Measurements from ENCODE around the gene USH2A. TPM values are rescaled to one million over a fixed set of nuclear protein-coding genes. Genes with fewer than 3 reads are reported as not detected.
"Not testable (repeated sequence)": the region's sequence is repeated elsewhere in the genome, so short reads cannot be mapped to it uniquely, and the experiment has no call there.

USH2A gene
- total RNA-seq, 1 experiment from 2014 or later: not detected

- H3K4me1 ChIP-seq (ENCODE audit: insufficient read depth, low read length, poor library complexity, severe bottlenecking): no peaks in the 10 kb centered on the region
- TF ChIP-seq CTCF (conservative IDR thresholded peaks at IDR 0.05; ENCODE audit: low read depth, low read length) (no peak), EZH2 (IDR thresholded peaks at IDR 0.05; ENCODE audit: borderline replicate concordance, low read depth, low read length, poor library complexity, severe bottlenecking) (no peak)
- ChIA-PET POLR2A (ENCODE audit: low non-redundant PET) (no interaction called here), CTCF (no interaction called here)
- no peak for DNase-seq (ENCODE audit: low spot score)
- BruUV-seq (replicated peaks): no TSS peak
- H3K4me3 ChIP-seq (ENCODE audit: low read depth, low read length, poor library complexity, severe bottlenecking): no peak overlapping the region
- no peak overlapping the region for H3K27ac ChIP-seq (ENCODE audit: low read depth, low read length, poor library complexity, severe bottlenecking)
- no peaks in the 10 kb centered on the region for H3K36me3 ChIP-seq (ENCODE audit: insufficient read depth, low read length, poor library complexity, severe bottlenecking)
- H3K9me3 ChIP-seq (ENCODE audit: low read depth, low read length, poor library complexity, severe bottlenecking): no peaks in the 10 kb centered on the region
- H3K27me3 ChIP-seq (replicated peaks; ENCODE audit: insufficient read depth, low read depth, low read length, poor library complexity): no peaks in the 10 kb centered on the region
- intact Hi-C loops (cut with micrococcal nuclease; ENCODE audit: unreplicated experiment): no loop called here
Observed at GRCh38 chr1:216153130-216153529, 270.1 kb downstream of the USH2A start.

- CTCF ChIA-PET; POLR2A ChIA-PET (ENCODE audit: low non-redundant PET); H3K9me3 ChIP-seq (ENCODE audit: low read depth, low read length, poor library complexity, severe bottlenecking); H3K27me3 ChIP-seq (replicated peaks; ENCODE audit: insufficient read depth, low read depth, low read length, poor library complexity); H3K36me3 ChIP-seq (ENCODE audit: insufficient read depth, low read length, poor library complexity, severe bottlenecking); intact Hi-C loops (cut with micrococcal nuclease; ENCODE audit: unreplicated experiment); H3K27ac ChIP-seq (ENCODE audit: low read depth, low read length, poor library complexity, severe bottlenecking); DNase-seq (ENCODE audit: low spot score); H3K4me3 ChIP-seq (ENCODE audit: low read depth, low read length, poor library complexity, severe bottlenecking); BruUV-seq (replicated peaks): not testable (repeated sequence)
- H3K4me1 ChIP-seq (ENCODE audit: insufficient read depth, low read length, poor library complexity, severe bottlenecking): peaks cover 20% of the 10 kb centered on the region
Observed at GRCh38 chr1:216145451-216146018, 277.7 kb downstream of the USH2A start.

- ChIA-PET CTCF (no interaction called here), POLR2A (ENCODE audit: low non-redundant PET) (no interaction called here)
- intact Hi-C loops (cut with micrococcal nuclease; ENCODE audit: unreplicated experiment): no loop called here
- DNase-seq (ENCODE audit: low spot score): no peak
- Histone ChIP-seq H3K4me1 (ENCODE audit: insufficient read depth, low read length, poor library complexity, severe bottlenecking) (peaks cover 27% of the 10 kb centered on the region), H3K27ac (ENCODE audit: low read depth, low read length, poor library complexity, severe bottlenecking) (no peak overlapping the region), H3K4me3 (ENCODE audit: low read depth, low read length, poor library complexity, severe bottlenecking) (no peak overlapping the region), H3K9me3 (ENCODE audit: low read depth, low read length, poor library complexity, severe bottlenecking) (no peaks in the 10 kb centered on the region), H3K27me3 (replicated peaks; ENCODE audit: insufficient read depth, low read depth, low read length, poor library complexity) (no peaks in the 10 kb centered on the region), H3K36me3 (ENCODE audit: insufficient read depth, low read length, poor library complexity, severe bottlenecking) (no peaks in the 10 kb centered on the region)
- TF ChIP-seq EZH2 (IDR thresholded peaks at IDR 0.05; ENCODE audit: borderline replicate concordance, low read depth, low read length, poor library complexity, severe bottlenecking) (no peak), CTCF (conservative IDR thresholded peaks at IDR 0.05; ENCODE audit: low read depth, low read length) (no peak)
- no TSS peak for BruUV-seq (replicated peaks)
Observed at GRCh38 chr1:216144661-216145450, 278.4 kb downstream of the USH2A start.

GRCh38 chr1:216142921-216143320 is 280.3 kb downstream of the USH2A start:
- Histone ChIP-seq H3K4me3 (ENCODE audit: low read depth, low read length, poor library complexity, severe bottlenecking) (no peak overlapping the region), H3K27ac (ENCODE audit: low read depth, low read length, poor library complexity, severe bottlenecking) (no peak overlapping the region), H3K9me3 (ENCODE audit: low read depth, low read length, poor library complexity, severe bottlenecking) (no peaks in the 10 kb centered on the region), H3K4me1 (ENCODE audit: insufficient read depth, low read length, poor library complexity, severe bottlenecking) (peaks cover 46% of the 10 kb centered on the region), H3K36me3 (ENCODE audit: insufficient read depth, low read length, poor library complexity, severe bottlenecking) (no peaks in the 10 kb centered on the region), H3K27me3 (replicated peaks; ENCODE audit: insufficient read depth, low read depth, low read length, poor library complexity) (no peaks in the 10 kb centered on the region)
- CTCF ChIA-PET: no interaction called here
- TF ChIP-seq CTCF (conservative IDR thresholded peaks at IDR 0.05; ENCODE audit: low read depth, low read length): no peak
- no peak for TF ChIP-seq EZH2 (IDR thresholded peaks at IDR 0.05; ENCODE audit: borderline replicate concordance, low read depth, low read length, poor library complexity, severe bottlenecking)
- intact Hi-C loops (cut with micrococcal nuclease; ENCODE audit: unreplicated experiment): no loop called here
- DNase-seq (ENCODE audit: low spot score): no peak
- BruUV-seq (replicated peaks): no TSS peak
- POLR2A ChIA-PET (ENCODE audit: low non-redundant PET): no interaction called here

Measured in A673 (cell line).